SH-SY5Y (cell line): ENCODE data around the gene IGBP1.

ENCODE experiments used
- GATA2 ChIP-seq: IDR thresholded peaks from 2 replicates; pipeline ENCODE4 v1.6.1; 2011; ENCODE audit warnings: mild to moderate bottlenecking, low read depth, low read length
- GATA3 ChIP-seq: IDR thresholded peaks from 2 replicates; pipeline ENCODE4 v1.6.1; 2011; ENCODE audit warnings: low read depth, mild to moderate bottlenecking, low read length, moderate library complexity

- TF ChIP-seq GATA2 (no peak), GATA3 (no peak)
These were observed 36.0 kb downstream of the IGBP1 start for GRCh38 chrX:70169281-70169680.
